ENCODE results near the gene MGARP. TPM values are rescaled to one million over a fixed set of nuclear protein-coding genes. Genes with fewer than 3 reads are reported as not detected.

Gene MGARP
- total and polyA plus RNA-seq, 2 experiments from 2014 or later = 2.4 to 4.1 TPM

DNA sequence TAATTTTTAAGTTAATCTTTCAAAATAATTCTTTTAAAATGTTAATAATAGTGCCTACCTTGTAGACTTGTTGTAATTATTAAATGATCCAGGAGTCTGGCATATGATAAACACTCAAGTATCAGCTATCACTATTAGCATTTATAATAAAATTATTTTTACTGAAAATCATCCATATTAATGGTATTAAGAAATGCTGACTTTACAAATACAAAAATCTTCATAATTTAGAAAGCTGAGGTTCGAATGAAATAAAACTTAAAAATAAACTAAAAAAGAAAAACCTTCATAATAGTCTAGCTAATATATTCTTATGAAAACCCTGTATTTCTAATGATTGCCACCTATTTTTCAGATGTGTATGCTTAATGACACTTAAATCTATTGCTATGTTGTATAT is 5.2 kb downstream of the MGARP start:
- peaks cover 20% of the 10 kb centered on the region for H3K27me3 Mint-ChIP-seq (ENCODE audit: insufficient read depth, low read depth, poor library complexity)
- TF ChIP-seq EZH2 (IDR thresholded peaks at IDR 0.05; ENCODE audit: low read depth, unreplicated experiment) = no peak
- TF ChIP-seq, protein P1, sequence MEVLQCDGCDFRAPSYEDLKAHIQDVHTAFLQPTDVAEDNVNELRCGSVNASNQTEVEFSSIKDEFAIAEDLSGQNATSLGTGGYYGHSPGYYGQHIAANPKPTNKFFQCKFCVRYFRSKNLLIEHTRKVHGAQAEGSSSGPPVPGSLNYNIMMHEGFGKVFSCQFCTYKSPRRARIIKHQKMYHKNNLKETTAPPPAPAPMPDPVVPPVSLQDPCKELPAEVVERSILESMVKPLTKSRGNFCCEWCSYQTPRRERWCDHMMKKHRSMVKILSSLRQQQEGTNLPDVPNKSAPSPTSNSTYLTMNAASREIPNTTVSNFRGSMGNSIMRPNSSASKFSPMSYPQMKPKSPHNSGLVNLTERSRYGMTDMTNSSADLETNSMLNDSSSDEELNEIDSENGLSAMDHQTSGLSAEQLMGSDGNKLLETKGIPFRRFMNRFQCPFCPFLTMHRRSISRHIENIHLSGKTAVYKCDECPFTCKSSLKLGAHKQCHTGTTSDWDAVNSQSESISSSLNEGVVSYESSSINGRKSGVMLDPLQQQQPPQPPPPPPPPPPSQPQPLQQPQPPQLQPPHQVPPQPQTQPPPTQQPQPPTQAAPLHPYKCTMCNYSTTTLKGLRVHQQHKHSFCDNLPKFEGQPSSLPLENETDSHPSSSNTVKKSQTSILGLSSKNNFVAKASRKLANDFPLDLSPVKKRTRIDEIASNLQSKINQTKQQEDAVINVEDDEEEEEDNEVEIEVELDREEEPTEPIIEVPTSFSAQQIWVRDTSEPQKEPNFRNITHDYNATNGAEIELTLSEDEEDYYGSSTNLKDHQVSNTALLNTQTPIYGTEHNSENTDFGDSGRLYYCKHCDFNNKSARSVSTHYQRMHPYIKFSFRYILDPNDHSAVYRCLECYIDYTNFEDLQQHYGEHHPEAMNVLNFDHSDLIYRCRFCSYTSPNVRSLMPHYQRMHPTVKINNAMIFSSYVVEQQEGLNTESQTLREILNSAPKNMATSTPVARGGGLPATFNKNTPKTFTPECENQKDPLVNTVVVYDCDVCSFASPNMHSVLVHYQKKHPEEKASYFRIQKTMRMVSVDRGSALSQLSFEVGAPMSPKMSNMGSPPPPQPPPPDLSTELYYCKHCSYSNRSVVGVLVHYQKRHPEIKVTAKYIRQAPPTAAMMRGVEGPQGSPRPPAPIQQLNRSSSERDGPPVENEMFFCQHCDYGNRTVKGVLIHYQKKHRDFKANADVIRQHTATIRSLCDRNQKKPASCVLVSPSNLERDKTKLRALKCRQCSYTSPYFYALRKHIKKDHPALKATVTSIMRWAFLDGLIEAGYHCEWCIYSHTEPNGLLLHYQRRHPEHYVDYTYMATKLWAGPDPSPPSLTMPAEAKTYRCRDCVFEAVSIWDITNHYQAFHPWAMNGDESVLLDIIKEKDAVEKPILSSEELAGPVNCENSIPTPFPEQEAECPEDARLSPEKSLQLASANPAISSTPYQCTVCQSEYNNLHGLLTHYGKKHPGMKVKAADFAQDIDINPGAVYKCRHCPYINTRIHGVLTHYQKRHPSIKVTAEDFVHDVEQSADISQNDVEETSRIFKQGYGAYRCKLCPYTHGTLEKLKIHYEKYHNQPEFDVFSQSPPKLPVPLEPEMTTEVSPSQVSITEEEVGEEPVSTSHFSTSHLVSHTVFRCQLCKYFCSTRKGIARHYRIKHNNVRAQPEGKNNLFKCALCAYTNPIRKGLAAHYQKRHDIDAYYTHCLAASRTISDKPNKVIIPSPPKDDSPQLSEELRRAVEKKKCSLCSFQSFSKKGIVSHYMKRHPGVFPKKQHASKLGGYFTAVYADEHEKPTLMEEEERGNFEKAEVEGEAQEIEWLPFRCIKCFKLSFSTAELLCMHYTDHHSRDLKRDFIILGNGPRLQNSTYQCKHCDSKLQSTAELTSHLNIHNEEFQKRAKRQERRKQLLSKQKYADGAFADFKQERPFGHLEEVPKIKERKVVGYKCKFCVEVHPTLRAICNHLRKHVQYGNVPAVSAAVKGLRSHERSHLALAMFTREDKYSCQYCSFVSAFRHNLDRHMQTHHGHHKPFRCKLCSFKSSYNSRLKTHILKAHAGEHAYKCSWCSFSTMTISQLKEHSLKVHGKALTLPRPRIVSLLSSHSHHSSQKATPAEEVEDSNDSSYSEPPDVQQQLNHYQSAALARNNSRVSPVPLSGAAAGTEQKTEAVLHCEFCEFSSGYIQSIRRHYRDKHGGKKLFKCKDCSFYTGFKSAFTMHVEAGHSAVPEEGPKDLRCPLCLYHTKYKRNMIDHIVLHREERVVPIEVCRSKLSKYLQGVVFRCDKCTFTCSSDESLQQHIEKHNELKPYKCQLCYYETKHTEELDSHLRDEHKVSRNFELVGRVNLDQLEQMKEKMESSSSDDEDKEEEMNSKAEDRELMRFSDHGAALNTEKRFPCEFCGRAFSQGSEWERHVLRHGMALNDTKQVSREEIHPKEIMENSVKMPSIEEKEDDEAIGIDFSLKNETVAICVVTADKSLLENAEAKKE (CRISPR knock-in tag; IDR thresholded peaks at IDR 0.05) = no peak
- TF ChIP-seq, protein P2, sequence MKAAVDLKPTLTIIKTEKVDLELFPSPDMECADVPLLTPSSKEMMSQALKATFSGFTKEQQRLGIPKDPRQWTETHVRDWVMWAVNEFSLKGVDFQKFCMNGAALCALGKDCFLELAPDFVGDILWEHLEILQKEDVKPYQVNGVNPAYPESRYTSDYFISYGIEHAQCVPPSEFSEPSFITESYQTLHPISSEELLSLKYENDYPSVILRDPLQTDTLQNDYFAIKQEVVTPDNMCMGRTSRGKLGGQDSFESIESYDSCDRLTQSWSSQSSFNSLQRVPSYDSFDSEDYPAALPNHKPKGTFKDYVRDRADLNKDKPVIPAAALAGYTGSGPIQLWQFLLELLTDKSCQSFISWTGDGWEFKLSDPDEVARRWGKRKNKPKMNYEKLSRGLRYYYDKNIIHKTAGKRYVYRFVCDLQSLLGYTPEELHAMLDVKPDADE (IDR thresholded peaks at IDR 0.05) = no peak
- TF ChIP-seq, protein P3, sequence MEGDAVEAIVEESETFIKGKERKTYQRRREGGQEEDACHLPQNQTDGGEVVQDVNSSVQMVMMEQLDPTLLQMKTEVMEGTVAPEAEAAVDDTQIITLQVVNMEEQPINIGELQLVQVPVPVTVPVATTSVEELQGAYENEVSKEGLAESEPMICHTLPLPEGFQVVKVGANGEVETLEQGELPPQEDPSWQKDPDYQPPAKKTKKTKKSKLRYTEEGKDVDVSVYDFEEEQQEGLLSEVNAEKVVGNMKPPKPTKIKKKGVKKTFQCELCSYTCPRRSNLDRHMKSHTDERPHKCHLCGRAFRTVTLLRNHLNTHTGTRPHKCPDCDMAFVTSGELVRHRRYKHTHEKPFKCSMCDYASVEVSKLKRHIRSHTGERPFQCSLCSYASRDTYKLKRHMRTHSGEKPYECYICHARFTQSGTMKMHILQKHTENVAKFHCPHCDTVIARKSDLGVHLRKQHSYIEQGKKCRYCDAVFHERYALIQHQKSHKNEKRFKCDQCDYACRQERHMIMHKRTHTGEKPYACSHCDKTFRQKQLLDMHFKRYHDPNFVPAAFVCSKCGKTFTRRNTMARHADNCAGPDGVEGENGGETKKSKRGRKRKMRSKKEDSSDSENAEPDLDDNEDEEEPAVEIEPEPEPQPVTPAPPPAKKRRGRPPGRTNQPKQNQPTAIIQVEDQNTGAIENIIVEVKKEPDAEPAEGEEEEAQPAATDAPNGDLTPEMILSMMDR (conservative IDR thresholded peaks at IDR 0.05; ENCODE audit: low read depth in 2 of 2) = no peak
- TF ChIP-seq CREB1 (CRISPR knock-in tag; IDR thresholded peaks at IDR 0.05; ENCODE audit: low read depth) = no peak
- TF ChIP-seq, protein P4, sequence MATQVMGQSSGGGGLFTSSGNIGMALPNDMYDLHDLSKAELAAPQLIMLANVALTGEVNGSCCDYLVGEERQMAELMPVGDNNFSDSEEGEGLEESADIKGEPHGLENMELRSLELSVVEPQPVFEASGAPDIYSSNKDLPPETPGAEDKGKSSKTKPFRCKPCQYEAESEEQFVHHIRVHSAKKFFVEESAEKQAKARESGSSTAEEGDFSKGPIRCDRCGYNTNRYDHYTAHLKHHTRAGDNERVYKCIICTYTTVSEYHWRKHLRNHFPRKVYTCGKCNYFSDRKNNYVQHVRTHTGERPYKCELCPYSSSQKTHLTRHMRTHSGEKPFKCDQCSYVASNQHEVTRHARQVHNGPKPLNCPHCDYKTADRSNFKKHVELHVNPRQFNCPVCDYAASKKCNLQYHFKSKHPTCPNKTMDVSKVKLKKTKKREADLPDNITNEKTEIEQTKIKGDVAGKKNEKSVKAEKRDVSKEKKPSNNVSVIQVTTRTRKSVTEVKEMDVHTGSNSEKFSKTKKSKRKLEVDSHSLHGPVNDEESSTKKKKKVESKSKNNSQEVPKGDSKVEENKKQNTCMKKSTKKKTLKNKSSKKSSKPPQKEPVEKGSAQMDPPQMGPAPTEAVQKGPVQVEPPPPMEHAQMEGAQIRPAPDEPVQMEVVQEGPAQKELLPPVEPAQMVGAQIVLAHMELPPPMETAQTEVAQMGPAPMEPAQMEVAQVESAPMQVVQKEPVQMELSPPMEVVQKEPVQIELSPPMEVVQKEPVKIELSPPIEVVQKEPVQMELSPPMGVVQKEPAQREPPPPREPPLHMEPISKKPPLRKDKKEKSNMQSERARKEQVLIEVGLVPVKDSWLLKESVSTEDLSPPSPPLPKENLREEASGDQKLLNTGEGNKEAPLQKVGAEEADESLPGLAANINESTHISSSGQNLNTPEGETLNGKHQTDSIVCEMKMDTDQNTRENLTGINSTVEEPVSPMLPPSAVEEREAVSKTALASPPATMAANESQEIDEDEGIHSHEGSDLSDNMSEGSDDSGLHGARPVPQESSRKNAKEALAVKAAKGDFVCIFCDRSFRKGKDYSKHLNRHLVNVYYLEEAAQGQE (IDR thresholded peaks at IDR 0.05; ENCODE audit: unreplicated experiment) = no peak
- Histone ChIP-seq H3K4me2 (no peak overlapping the region), H3K27ac (ENCODE audit: low read depth) (no peak overlapping the region), H3K9me2 (ENCODE audit: insufficient read depth) (no peaks in the 10 kb centered on the region), H3K36me3 (ENCODE audit: insufficient read depth) (no peaks in the 10 kb centered on the region), H4K20me1 (replicated peaks; ENCODE audit: insufficient read depth) (no peaks in the 10 kb centered on the region), H2AFZ (no peak overlapping the region), H3K4me3 (no peak overlapping the region), H3K4me1 (ENCODE audit: insufficient read depth) (no peaks in the 10 kb centered on the region; the same call in 1 of the 2 replicates), H3K79me2 (replicated peaks; ENCODE audit: insufficient read depth) (no peaks in the 10 kb centered on the region), H3F3A (replicated peaks; ENCODE audit: low read depth) (peaks cover 5% of the 10 kb centered on the region; the same call in 1 of the 2 replicates), H3K27me3 (ENCODE audit: insufficient read depth) (peaks cover 41% of the 10 kb centered on the region)
- no peak overlapping the region for H3K27ac Mint-ChIP-seq
- no peaks in the 10 kb centered on the region for H3K36me3 Mint-ChIP-seq (ENCODE audit: low read depth)
- H3K9me3 Mint-ChIP-seq = no peaks in the 10 kb centered on the region
- H3K4me1 Mint-ChIP-seq = peaks cover 6% of the 10 kb centered on the region
- H3K4me3 Mint-ChIP-seq = no peak overlapping the region
- ATAC-seq (no peak), DNase-seq (ENCODE audit: low spot score) (no peak)
